GM21360 (cell line): Measurements from ENCODE around the gene SLC25A22.

Source experiments
- ATAC-seq: cut with Tn5 transposase; IDR thresholded peaks from one replicate; pipeline ENCODE4 v1.9.1; 2021; ENCODE audit warnings: mild to moderate bottlenecking, moderate library complexity; ENCODE audit not compliant: unreplicated experiment

SLC25A22 gene

DNA sequence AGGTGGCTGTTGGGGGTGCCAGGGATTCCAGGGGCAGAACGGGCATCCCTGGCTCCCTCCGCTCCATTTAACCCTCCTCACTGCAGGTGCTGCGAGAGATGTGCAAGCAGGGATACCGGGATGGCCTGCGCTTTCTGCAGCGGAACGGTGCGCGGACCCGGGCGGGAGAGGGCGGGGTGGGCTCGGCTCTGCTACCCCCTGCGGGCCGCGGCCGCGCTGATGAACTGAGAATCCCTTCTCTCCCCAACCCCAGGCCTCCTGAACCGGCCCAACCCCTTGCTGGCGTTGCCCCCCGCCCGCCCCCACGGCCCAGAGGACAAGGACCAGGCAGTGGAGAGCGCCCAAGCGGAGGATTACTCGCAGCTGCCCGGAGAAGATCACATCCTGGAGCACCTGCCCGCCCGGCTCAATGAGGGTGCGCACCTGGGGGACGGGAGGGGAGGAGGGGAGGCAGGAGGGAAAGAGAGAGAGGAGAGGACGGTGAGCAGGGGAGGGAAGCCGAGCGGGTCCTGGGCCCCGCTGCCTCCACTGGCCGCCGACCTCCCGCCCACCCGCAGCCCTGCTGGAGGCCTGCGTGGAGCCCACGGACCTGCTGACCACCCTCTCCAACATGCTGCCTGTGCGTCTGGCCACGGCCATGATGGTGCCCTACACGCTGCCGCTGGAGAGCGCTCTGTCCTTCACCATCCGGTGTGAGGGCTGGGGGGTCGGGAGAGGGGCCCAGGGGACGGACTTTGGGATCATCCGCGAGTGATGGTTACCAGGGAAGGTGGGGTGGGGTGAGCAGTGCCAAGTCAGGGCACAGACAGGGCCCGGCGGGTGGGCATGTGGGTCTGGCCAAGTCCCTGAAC is 25.6 kb upstream of the SLC25A22 start:
- no peak for ATAC-seq

DNA sequence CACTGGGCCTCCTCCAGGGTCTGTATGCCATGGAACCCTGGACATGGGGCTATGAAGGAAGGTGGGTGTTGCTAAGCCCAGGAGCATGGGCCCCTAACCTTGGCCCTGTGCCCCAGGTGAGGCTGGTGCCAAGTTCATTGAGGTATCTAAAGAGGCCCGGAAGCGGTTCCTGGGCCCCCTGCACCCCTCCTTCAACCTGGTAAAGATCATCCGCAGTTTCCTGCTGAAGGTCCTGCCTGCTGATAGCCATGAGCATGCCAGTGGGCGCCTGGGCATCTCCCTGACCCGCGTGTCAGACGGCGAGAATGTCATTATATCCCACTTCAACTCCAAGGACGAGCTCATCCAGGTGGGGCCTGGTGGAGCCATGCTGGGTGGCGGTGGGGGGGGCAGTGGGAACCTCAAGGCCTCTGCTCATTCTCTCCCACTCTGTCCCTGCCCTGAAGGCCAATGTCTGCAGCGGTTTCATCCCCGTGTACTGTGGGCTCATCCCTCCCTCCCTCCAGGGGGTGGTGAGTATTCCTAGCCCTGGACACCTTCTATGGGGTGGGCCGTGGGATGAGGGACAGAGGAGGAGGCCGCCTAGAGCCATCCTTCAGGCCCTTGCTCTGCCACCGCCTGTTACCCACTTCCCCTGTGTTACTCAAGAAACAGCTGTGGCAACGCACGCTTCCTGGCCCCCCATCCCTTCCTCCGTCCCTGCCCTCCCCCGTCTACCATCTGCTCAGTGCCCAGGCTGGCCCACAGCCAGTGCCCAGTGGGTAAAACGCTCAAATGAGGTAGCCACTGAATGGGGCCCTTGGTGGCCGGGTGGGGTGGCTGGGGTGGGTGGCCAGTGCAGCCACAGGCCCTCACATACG is 23.7 kb upstream of the SLC25A22 start:
- no peak for ATAC-seq

- no peak for ATAC-seq
Observed at GRCh38 chr11:820655-821511, 22.8 kb upstream of the SLC25A22 start.

DNA sequence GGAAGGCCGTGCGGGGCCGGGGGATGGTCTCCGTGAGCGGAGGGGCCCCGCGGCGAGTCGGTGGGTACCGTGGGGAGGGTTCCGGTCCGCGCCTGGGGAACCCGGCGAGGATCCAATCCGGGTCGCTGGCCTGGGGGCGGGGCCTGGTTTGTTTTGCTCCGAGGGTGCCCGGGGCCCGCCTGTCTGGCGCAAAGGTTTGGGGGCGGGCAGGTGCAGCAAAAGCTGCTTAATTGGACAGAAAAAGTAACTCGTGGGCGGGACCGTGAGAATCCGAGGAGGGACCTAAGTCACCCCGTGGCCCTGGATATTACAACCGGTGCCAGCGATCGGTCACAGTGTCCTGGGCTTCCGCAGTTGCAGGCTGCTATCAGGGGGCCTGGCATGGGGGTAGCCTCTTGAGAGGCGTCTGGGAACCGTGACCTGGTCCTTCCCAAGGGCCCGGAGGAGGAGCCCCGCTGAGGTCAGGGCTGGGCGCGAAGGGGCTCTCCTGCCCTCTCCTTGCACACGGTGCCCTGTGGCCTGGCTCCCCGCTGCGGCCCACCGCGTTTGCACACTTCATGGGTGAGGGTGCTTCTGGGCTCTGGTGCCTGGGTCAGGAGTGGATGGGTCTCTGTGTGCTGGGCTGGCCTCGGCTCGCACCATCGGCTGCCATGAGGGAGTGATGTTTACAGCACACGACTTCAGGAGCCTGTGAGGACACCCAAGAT is 22.0 kb upstream of the SLC25A22 start:
- peak; percentile 49 for ATAC-seq

DNA sequence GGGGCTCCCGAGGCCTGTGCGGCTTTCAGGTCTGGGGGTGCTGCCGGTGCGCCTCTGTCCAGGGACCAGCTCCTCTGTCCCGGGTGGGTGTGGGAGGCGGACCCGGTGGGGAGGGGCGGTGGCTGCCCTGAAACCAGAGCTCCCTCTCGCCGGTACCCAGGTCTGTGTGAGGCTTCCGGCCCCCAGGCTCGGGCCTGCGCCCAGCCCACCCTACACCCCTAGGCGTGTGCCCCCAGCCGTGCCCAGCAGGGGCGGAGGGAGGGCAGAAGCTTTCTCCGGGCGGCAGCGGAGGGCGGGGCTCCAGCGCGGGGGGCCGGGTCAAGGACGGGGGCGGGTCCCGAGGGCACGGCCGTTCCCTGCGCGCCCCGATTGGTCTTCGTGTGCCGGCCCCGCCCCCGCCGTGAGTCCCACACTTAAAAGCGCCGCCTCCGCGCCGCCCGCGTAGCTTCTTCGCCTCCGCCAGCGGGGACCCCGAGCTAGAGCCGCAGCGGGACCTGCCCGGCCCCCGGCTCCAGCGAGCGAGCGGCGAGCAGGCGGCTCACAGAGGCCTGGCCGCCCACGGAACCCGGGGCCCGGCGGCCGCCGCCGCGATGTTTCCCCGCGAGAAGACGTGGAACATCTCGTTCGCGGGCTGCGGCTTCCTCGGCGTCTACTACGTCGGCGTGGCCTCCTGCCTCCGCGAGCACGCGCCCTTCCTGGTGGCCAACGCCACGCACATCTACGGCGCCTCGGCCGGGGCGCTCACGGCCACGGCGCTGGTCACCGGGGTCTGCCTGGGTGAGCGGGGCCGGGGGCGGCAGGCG is 21.2 kb upstream of the SLC25A22 start:
- peak; percentile 59 for ATAC-seq

GRCh38 chr11:818396-819128 is 20.5 kb upstream of the SLC25A22 start, which contains the start of gene PNPLA2:
Gene PNPLA2, plus strand, starts transcription at chr11:818914. Its CDS starts 805 bp downstream, at chr11:819719.
- no peak for ATAC-seq

DNA sequence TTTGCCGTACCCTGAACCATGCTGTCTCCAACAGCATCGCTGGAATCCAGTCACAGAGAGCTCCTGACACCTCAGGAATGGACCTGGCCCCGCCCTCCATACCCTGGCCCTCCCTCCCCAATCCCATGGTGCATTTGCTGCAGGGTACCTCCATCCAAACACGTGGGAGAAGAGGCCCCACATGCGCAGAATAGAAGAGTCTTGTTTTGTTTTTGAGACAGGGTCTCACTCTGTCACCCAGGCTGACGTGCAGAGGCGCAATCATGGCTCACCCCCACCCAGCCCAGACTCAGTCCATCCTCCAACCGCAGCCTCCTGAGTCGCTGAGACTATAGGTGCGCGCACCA is 18.3 kb upstream of the SLC25A22 start:
- ATAC-seq = no peak

GRCh38 chr11:815675-816432 is 17.8 kb upstream of the SLC25A22 start:
- ATAC-seq = no peak

DNA sequence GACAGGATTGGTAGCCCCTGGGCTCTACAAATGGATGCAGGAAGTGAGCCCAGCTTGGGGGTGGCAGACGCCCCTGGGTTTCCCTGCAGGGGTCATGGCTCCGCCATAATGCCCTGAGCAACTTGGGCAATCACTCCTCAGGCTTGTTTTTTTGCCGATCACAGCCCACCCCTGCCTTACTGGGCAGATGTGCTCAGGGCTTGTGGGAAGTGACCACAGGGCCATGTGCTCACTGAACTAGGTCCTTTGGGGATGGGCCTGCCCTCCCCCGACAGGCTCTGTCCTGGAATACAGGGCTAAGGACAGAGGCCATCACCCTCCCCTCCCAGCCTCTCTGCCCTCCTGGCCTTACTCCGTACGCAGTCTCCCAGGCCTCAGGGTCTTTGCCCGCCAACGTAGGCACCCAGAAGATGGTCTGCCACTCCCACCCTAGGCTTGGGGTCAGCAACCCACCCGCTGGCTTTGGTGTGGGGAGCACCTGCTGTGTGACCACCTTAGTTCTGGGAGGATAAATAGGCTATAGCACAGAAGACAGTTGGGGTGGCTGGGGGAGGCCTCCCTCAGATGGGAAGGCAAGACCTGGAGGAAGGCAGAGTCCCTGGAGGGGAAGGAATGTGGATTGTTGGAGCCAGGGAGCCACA is 15.5 kb upstream of the SLC25A22 start:
- no peak for ATAC-seq

DNA sequence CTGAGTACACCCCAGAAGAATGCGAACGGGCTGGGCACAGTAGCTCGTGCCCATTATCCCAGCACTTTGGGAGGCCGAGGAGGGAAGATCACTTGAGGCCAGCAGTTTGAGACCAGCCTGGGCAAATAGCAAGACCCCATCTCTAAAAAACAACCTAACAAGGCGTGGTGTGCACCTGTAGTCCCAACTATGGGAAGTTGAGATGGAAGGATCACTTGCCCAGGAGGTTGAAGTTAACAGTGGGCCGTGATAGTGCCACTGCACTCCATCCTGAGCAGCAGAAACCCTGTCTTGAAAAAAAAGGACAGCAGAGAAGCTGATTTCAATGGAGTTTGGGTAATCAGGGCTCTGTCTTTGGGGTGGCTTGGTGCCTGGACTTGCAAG is 15.0 kb upstream of the SLC25A22 start:
- ATAC-seq = no peak

DNA sequence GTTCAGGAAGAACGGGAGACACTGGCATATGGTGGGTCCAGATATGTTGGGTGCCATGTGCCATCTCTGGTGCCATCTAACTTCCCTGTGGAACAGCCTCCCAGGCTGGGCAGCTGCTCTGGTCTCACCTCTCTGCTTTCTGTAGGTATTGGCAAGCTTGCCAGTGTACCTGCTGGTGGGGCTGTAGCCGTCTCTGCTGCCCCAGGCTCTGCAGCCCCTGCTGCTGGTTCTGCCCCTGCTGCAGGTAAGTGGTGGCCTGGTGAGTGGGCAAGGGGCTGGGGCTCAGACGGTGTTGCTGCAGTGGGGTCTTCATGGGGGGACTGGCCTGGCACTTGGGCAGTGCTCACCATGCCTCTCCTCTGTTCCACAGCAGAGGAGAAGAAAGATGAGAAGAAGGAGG is 14.3 kb upstream of the SLC25A22 start:
- ATAC-seq = no peak

GRCh38 chr11:811446-812245 is 13.6 kb upstream of the SLC25A22 start:
- ATAC-seq = no peak

GRCh38 chr11:810040-810567 is 12.0 kb upstream of the SLC25A22 start:
- ATAC-seq = no peak

- peak; percentile 68 for ATAC-seq
Observed at GRCh38 chr11:809287-810039, 11.4 kb upstream of the SLC25A22 start, which contains the start of gene RPLP2. Gene RPLP2, plus strand, starts transcription at chr11:809967. Its CDS starts 268 bp downstream, at chr11:810235.

DNA sequence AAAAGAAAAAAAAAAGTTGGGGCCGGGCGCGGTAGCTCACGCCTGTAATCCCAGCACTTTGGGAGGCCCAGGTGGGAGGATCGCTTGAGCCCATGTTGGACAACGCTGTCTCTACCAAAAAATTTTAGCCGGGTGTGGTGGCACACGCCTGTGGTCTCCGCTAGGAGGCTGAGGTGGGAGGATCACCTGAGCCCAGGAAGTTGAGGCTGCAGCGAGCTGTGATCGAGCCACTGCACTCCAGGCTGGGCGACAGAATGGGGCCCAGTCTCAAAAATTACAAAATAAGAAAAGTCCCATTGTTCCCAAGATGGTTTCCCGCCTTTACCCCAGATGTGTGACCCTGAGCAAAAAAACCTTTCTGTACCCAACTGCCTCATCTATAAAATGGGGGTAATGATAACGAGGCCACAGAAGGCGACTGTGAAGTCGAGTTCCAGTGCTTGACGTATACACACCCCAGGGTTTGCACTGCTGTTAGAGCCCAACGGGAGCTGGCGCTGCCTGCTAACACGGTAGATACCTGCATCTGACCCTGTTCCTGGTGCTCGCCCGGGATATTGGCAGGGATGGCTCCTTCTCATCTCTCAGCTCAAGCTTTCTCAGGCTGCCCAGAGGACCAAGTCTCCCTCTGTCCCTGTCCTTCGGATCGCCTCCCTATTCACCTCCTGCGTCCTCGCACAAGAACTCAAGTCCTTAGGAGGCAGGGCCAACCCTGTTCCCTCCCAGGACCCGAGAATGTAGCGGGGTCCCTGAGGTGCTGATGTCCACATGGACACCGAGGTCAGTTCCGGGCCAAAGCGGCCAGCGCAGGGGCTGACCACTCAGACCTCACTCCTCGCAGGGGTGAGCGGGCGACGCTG is 10.6 kb upstream of the SLC25A22 start:
- ATAC-seq = no peak
